CD14-positive monocyte (primary cell): ENCODE data around the gene ZRANB1. TPM values are rescaled to one million over a fixed set of nuclear protein-coding genes. Genes with fewer than 3 reads are reported as not detected.
A peak's percentile ranks its signal among the peaks of the same experiment; 100 is the strongest.

Experiments
- DNase-seq, 3 donors: peaks; one replicate each; pipeline ENCODE4 v3.0.0-alpha.2; 2011 to 2022
- H2AFZ ChIP-seq: 2 replicates; pipeline ENCODE4 v1.6.0; 2012; ENCODE audit warnings: mild to moderate bottlenecking, low read depth, low read length, inconsistent platforms; ENCODE audit not compliant: insufficient read depth, poor library complexity, severe bottlenecking
- H3K27ac ChIP-seq, 2 donors: 1 replicate in 1 of 2; 2 replicates in 1 of 2; pipeline ENCODE4 v1.5.1; 2012 to 2013; ENCODE audit warnings: low read length in 2 of 2, control low read depth in 1 of 2, inconsistent platforms in 1 of 2, low read depth in 1 of 2, mild to moderate bottlenecking in 1 of 2
- H3K27me3 ChIP-seq, 2 donors: one replicate each; pipeline versions ENCODE4 v1.6.0 to v1.6.1; 2011 to 2013; ENCODE audit warnings: low read length in 2 of 2; ENCODE audit not compliant: control insufficient read depth in 2 of 2, insufficient read depth in 2 of 2
- H3K36me3 ChIP-seq, 2 donors: replicated peaks in 1 of 2; 1 replicate in 1 of 2; 2 replicates in 1 of 2; pipeline versions ENCODE4 v1.5.1 to v1.6.1; 2012 to 2013; ENCODE audit warnings: low read length in 2 of 2, control low read depth in 1 of 2, inconsistent platforms in 1 of 2, mild to moderate bottlenecking in 1 of 2; ENCODE audit not compliant: insufficient read depth in 2 of 2, control insufficient read depth in 1 of 2
- H3K4me1 ChIP-seq, 2 donors: 1 replicate in 1 of 2; 2 replicates in 1 of 2; pipeline versions ENCODE4 v1.5.1 to v1.6.1; 2012 to 2013; ENCODE audit warnings: low read length in 2 of 2, control low read depth in 1 of 2, inconsistent platforms in 1 of 2, mild to moderate bottlenecking in 1 of 2, moderate library complexity in 1 of 2; ENCODE audit not compliant: insufficient read depth in 2 of 2, control insufficient read depth in 1 of 2
- H3K4me2 ChIP-seq: replicated peaks from 2 replicates; pipeline ENCODE3; 2012; ENCODE audit warnings: low read length, moderate library complexity, mild to moderate bottlenecking; ENCODE audit not compliant: poor library complexity, severe bottlenecking; ENCODE audit errors: extremely low read depth
- H3K4me3 ChIP-seq, 3 experiments: fragments of 200-600 bp in 1 of 3; sonication (generic) in 1 of 3; replicated peaks in 1 of 3; 1 replicate in 2 of 3; 2 replicates in 1 of 3; pipeline ENCODE4 v1.5.1; 2011 to 2013; ENCODE audit warnings: low read length in 3 of 3, mild to moderate bottlenecking in 3 of 3, control low read depth in 2 of 3, low read depth in 2 of 3, inconsistent platforms in 1 of 3, moderate library complexity in 1 of 3
- H3K79me2 ChIP-seq: 2 replicates; pipeline ENCODE4 v1.6.0; 2012; ENCODE audit warnings: mild to moderate bottlenecking, control low read depth, inconsistent platforms, low read length, moderate library complexity; ENCODE audit not compliant: insufficient read depth
- H3K9ac ChIP-seq: 2 replicates; pipeline ENCODE4 v1.6.0; 2017; ENCODE audit warnings: low read length, mild to moderate bottlenecking; ENCODE audit not compliant: insufficient read depth, poor library complexity, severe bottlenecking
- H3K9me3 ChIP-seq, 2 donors: replicated peaks in 1 of 2; 1 replicate in 1 of 2; 2 replicates in 1 of 2; pipeline versions ENCODE4 v1.5.1 to v1.6.1; 2012 to 2013; ENCODE audit warnings: low read length in 2 of 2, control low read depth in 1 of 2; ENCODE audit not compliant: control insufficient read depth in 1 of 2, insufficient read depth in 1 of 2
- H4K20me1 ChIP-seq: 2 replicates; pipeline ENCODE4 v1.6.0; 2012; ENCODE audit warnings: mild to moderate bottlenecking, low read length, control low read depth, moderate library complexity; ENCODE audit not compliant: insufficient read depth
- H3K27ac Mint-ChIP-seq, 7 donors: one replicate each; pipeline ENCODE4 v1.8.0; 2020; ENCODE audit warnings: mild to moderate bottlenecking in 7 of 7, mixed read lengths in 7 of 7, moderate library complexity in 6 of 7, inconsistent platforms in 2 of 7
- H3K27me3 Mint-ChIP-seq, 3 donors: one replicate each; pipeline ENCODE4 v1.8.0; 2021 to 2022; ENCODE audit warnings: low read depth in 3 of 3, mild to moderate bottlenecking in 3 of 3, mixed read lengths in 3 of 3, moderate library complexity in 3 of 3, inconsistent platforms in 1 of 3
- H3K36me3 Mint-ChIP-seq, 2 donors: one replicate each; pipeline ENCODE4 v1.8.0; 2020; ENCODE audit warnings: mixed read lengths in 2 of 2, inconsistent platforms in 1 of 2, mild to moderate bottlenecking in 1 of 2
- H3K4me1 Mint-ChIP-seq: one replicate; pipeline ENCODE4 v1.8.0; 2020; ENCODE audit warnings: mild to moderate bottlenecking, mixed read lengths
- H3K4me3 Mint-ChIP-seq, 2 donors: one replicate each; pipeline ENCODE4 v1.8.0; 2020; ENCODE audit warnings: mild to moderate bottlenecking in 2 of 2, mixed read lengths in 2 of 2, moderate library complexity in 1 of 2
- H3K9me3 Mint-ChIP-seq, 7 donors: one replicate each; pipeline ENCODE4 v1.8.0; 2020 to 2022; ENCODE audit warnings: mixed read lengths in 7 of 7, mild to moderate bottlenecking in 6 of 7, moderate library complexity in 6 of 7, inconsistent platforms in 2 of 7
- CTCF ChIP-seq: fragments of 200-600 bp; IDR thresholded peaks from one replicate; pipeline ENCODE4 v1.8.0; 2022; ENCODE audit warnings: antibody characterized with exemption, mild to moderate bottlenecking
- WGBS: methylation state at CpG from one replicate; pipeline ENCODE4 v1.1.5; 2013; ENCODE audit warnings: missing lambda C conversion rate; ENCODE audit not compliant: insufficient coverage; 5-methylcytosine and 5-hydroxymethylcytosine counted together
- intact Hi-C, 2 donors: fragments of 100-400 bp; cut with micrococcal nuclease; formaldehyde crosslinking; loops; one replicate each; pipeline versions ENCODE4 v1.15.0 to v1.15.1; 2023
- polyA plus RNA-seq, 3 donors: library from polyadenylated mRNA; depleted of rRNA in 1 of 3; unstranded in 2 of 3; stranded (reverse) in 1 of 3; fragments of 300-500 nt in 2 of 3; fragments of >200 nt in 1 of 3; fragmentation: Illumina TruSeq in 2 of 3; gene quantifications; 1 replicate in 2 of 3; 2 replicates in 1 of 3; pipeline ENCODE4 v1.2.3, GENCODE V29; 2012 to 2021

The ZRANB1 gene
- polyA plus RNA-seq, 3 donors = 2.7 to 5.6 (median 3.1) TPM

- H3K9ac ChIP-seq = no peak overlapping the region
- intact Hi-C loops = no loop called here
- H3K9me3 ChIP-seq = no peaks in the 10 kb centered on the region
- H3K27me3 ChIP-seq = no peaks in the 10 kb centered on the region
- no peak for TF ChIP-seq CTCF
- H3K79me2 ChIP-seq = peaks cover 93% of the 10 kb centered on the region
- peaks cover 48 to 83% of the 10 kb centered on the region in 2 donors for H3K36me3 ChIP-seq
- peaks cover 0 to 5% of the 10 kb centered on the region in 2 donors for H3K4me1 ChIP-seq
- Mint-ChIP-seq H3K27ac (peak overlapping the region in 1 of 7 donors; percentile 5), H3K4me1 (peaks cover 16% of the 10 kb centered on the region), H3K36me3 (peaks cover 25 to 78% of the 10 kb centered on the region in 2 donors), H3K4me3 (no peak overlapping the region), H3K9me3 (no peaks in the 10 kb centered on the region), H3K27me3 (peaks cover 0 to 2% (median 0%) of the 10 kb centered on the region in 3 donors)
- 59% methylated on average over 11 of the region's 19 CpGs for WGBS
- H4K20me1 ChIP-seq = peaks cover 100% of the 10 kb centered on the region
- no peak overlapping the region for H3K4me2 ChIP-seq
- no peak overlapping the region for H3K4me3 ChIP-seq
- H3K27ac ChIP-seq = peak overlapping the region in 1 of 2 donors; percentile 35
- no peak for DNase-seq
- H2AFZ ChIP-seq = no peak overlapping the region
Observed at GRCh38 chr10:125014836-125015355, 73.0 kb downstream of the ZRANB1 start.

- Histone ChIP-seq H3K4me3 (no peak overlapping the region), H3K79me2 (peaks cover 95% of the 10 kb centered on the region), H3K4me2 (no peak overlapping the region), H3K27ac (peak overlapping the region in 1 of 2 donors; percentile 35), H4K20me1 (peaks cover 100% of the 10 kb centered on the region), H3K4me1 (peaks cover 0 to 5% of the 10 kb centered on the region in 2 donors), H3K9me3 (no peaks in the 10 kb centered on the region), H3K9ac (no peak overlapping the region), H3K36me3 (peaks cover 48 to 84% of the 10 kb centered on the region in 2 donors), H3K27me3 (no peaks in the 10 kb centered on the region), H2AFZ (no peak overlapping the region)
- no peak for DNase-seq
- Mint-ChIP-seq H3K36me3 (peaks cover 27 to 77% of the 10 kb centered on the region in 2 donors), H3K4me3 (no peak overlapping the region), H3K27ac (peak overlapping the region in 2 of 7 donors; percentile 1 to 51), H3K27me3 (peaks cover 0 to 2% (median 0%) of the 10 kb centered on the region in 3 donors), H3K4me1 (peaks cover 19% of the 10 kb centered on the region), H3K9me3 (no peaks in the 10 kb centered on the region)
- intact Hi-C loops = no loop called here
- no peak for TF ChIP-seq CTCF
- WGBS = 66% methylated on average over 23 of the region's 23 CpGs
Observed at GRCh38 chr10:125015356-125015944, 73.5 kb downstream of the ZRANB1 start.
